Mesothelial cell of epicardium (in vitro differentiated cells): ENCODE data around the gene EVX1. TPM values are rescaled to one million over a fixed set of nuclear protein-coding genes. Genes with fewer than 3 reads are reported as not detected.

Source experiments
- DNase-seq, 2 experiments: peaks; one replicate each; pipeline ENCODE4 v3.0.0; 2021; ENCODE audit warnings: low spot score in 2 of 2; ENCODE audit not compliant: unreplicated experiment in 2 of 2
- H3K27ac Mint-ChIP-seq: 2 replicates; pipeline ENCODE4 v1.8.0; 2021; ENCODE audit warnings: mixed read lengths
- H3K27me3 Mint-ChIP-seq: 2 replicates; pipeline ENCODE4 v1.8.0; 2021; ENCODE audit warnings: low read depth, mixed read lengths
- H3K36me3 Mint-ChIP-seq: 2 replicates; pipeline ENCODE4 v1.8.0; 2021; ENCODE audit warnings: mixed read lengths
- H3K4me1 Mint-ChIP-seq: 2 replicates; pipeline ENCODE4 v1.8.0; 2021; ENCODE audit warnings: mixed read lengths
- H3K4me3 Mint-ChIP-seq: 2 replicates; pipeline ENCODE4 v1.8.0; 2021; ENCODE audit warnings: mild to moderate bottlenecking, moderate library complexity, mixed read lengths
- H3K9me3 Mint-ChIP-seq: 2 replicates; pipeline ENCODE4 v1.8.0; 2021; ENCODE audit warnings: mixed read lengths
- CTCF ChIP-seq: fragments of 200-600 bp; sonication (generic); IDR thresholded peaks from one replicate; pipeline ENCODE4 v1.5.0; 2021; ENCODE audit warnings: antibody characterized with exemption; ENCODE audit not compliant: unreplicated experiment
- total RNA-seq: library from RNA; stranded (reverse); gene quantifications from 3 replicates; pipeline ENCODE4 v1.2.1, GENCODE V29; 2021

EVX1 gene
- total RNA-seq, 1 donor from 2014 or later: 1.4 TPM

DNA sequence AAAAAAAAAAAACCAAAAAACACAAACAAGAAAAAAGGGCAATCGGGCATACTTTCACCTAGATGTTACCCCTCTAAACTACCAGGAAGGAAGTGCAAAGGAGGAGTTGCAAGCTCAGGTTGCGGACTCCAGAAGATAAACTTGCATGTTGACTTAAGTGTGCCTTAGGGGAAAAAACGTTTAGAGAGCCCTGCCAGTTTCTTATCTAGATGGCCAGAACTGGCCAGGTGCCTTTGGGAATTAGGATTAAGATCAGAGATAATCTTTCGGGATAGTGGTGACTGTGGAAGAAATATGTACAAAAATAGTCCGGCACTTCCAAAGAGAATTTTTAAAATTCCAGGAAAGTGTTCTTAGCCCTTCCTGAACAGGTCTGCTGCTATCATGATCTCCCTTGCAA, 17.6 kb downstream of the EVX1 start:
- no peaks in the 10 kb centered on the region for H3K36me3 Mint-ChIP-seq
- H3K9me3 Mint-ChIP-seq: no peaks in the 10 kb centered on the region
- no peak for DNase-seq
- peaks cover 13% of the 10 kb centered on the region for H3K4me1 Mint-ChIP-seq
- TF ChIP-seq CTCF: no peak
- no peak overlapping the region for H3K27ac Mint-ChIP-seq
- peaks cover 11% of the 10 kb centered on the region for H3K27me3 Mint-ChIP-seq
- no peak overlapping the region for H3K4me3 Mint-ChIP-seq

GRCh38 chr7:27262121-27262520, 19.5 kb downstream of the EVX1 start:
- Mint-ChIP-seq H3K27ac (no peak overlapping the region), H3K9me3 (no peaks in the 10 kb centered on the region), H3K36me3 (no peaks in the 10 kb centered on the region), H3K27me3 (peaks cover 9% of the 10 kb centered on the region), H3K4me1 (peaks cover 13% of the 10 kb centered on the region), H3K4me3 (no peak overlapping the region)
- no peak for TF ChIP-seq CTCF
- no peak for DNase-seq

GRCh38 chr7:27263781-27264180, 21.2 kb downstream of the EVX1 start:
- Mint-ChIP-seq H3K36me3 (no peaks in the 10 kb centered on the region), H3K9me3 (peaks cover 2% of the 10 kb centered on the region), H3K27me3 (no peaks in the 10 kb centered on the region), H3K27ac (no peak overlapping the region), H3K4me1 (peaks cover 13% of the 10 kb centered on the region), H3K4me3 (no peak overlapping the region)
- TF ChIP-seq CTCF: no peak
- DNase-seq: no peak

- no peak overlapping the region for H3K4me3 Mint-ChIP-seq
- H3K36me3 Mint-ChIP-seq: peaks cover 2% of the 10 kb centered on the region
- no peak overlapping the region for H3K27ac Mint-ChIP-seq
- peaks cover 4% of the 10 kb centered on the region for H3K4me1 Mint-ChIP-seq
- no peak for TF ChIP-seq CTCF
- DNase-seq: no peak
- H3K9me3 Mint-ChIP-seq: peaks cover 26% of the 10 kb centered on the region
- H3K27me3 Mint-ChIP-seq: no peaks in the 10 kb centered on the region
Observed at GRCh38 chr7:27269455-27269854, 26.9 kb downstream of the EVX1 start.

- Mint-ChIP-seq H3K27ac (no peak overlapping the region), H3K9me3 (peaks cover 26% of the 10 kb centered on the region), H3K36me3 (peaks cover 2% of the 10 kb centered on the region), H3K27me3 (no peaks in the 10 kb centered on the region), H3K4me3 (no peak overlapping the region), H3K4me1 (no peaks in the 10 kb centered on the region)
- no peak for TF ChIP-seq CTCF
- no peak for DNase-seq
Observed at GRCh38 chr7:27271384-27271783, 28.8 kb downstream of the EVX1 start.

- Mint-ChIP-seq H3K9me3 (peaks cover 3% of the 10 kb centered on the region), H3K27me3 (no peaks in the 10 kb centered on the region), H3K4me3 (no peak overlapping the region), H3K36me3 (no peaks in the 10 kb centered on the region), H3K27ac (no peak overlapping the region), H3K4me1 (no peaks in the 10 kb centered on the region)
- DNase-seq: no peak
- TF ChIP-seq CTCF: no peak
Observed at GRCh38 chr7:27277628-27278027, 35.0 kb downstream of the EVX1 start.
